HEK293T (cell line): ENCODE measurements around the gene FAM216A.

Experiments
- CTCF ChIA-PET: fragments of 350-600 bp; formaldehyde crosslinking; extraction: SDS; loops from one replicate; lab custom pipeline; 2021; ENCODE audit warnings: antibody characterized with exemption, inconsistent platforms; lab: Yijun Ruan, JAX
- POLR2A ChIA-PET: fragments of 350-600 bp; formaldehyde crosslinking; extraction: SDS; loops from one replicate; lab custom pipeline; 2020; ENCODE audit warnings: antibody characterized with exemption, inconsistent platforms; lab: Yijun Ruan, JAX
- DNase-seq: peaks from one replicate; pipeline ENCODE4 v3.0.0; 2012; ENCODE audit warnings: mixed read lengths; ENCODE audit errors: extremely low spot score
- ARNT ChIP-seq: fragments of 450-650 bp; IDR thresholded peaks from 2 replicates; pipeline ENCODE4 v1.6.1; 2017; ENCODE audit warnings: mild to moderate bottlenecking
- BHLHE40 ChIP-seq: fragments of 450-650 bp; IDR thresholded peaks from 2 replicates; pipeline ENCODE4 v1.6.1; 2016; ENCODE audit warnings: mild to moderate bottlenecking, moderate library complexity, borderline replicate concordance
- CTBP1 ChIP-seq: fragments of 450-650 bp; IDR thresholded peaks from 2 replicates; pipeline ENCODE4 v1.6.1; 2016; ENCODE audit warnings: borderline replicate concordance
- ELF4 ChIP-seq: fragments of 450-650 bp; IDR thresholded peaks from 2 replicates; pipeline ENCODE4 v1.6.1; 2017; ENCODE audit warnings: antibody characterized with exemption
- FOXA1 ChIP-seq: fragments of 450-650 bp; IDR thresholded peaks from 2 replicates; pipeline ENCODE4 v1.6.1; 2016; ENCODE audit warnings: mild to moderate bottlenecking
- FOXK2 ChIP-seq: fragments of 450-650 bp; IDR thresholded peaks from 2 replicates; pipeline ENCODE4 v1.6.1; 2016; ENCODE audit warnings: mild to moderate bottlenecking
- FOXM1 ChIP-seq: fragments of 450-650 bp; IDR thresholded peaks from 2 replicates; pipeline ENCODE4 v1.6.1; 2017; ENCODE audit warnings: mild to moderate bottlenecking, borderline replicate concordance
- HDGF ChIP-seq: fragments of 450-650 bp; IDR thresholded peaks from 2 replicates; pipeline ENCODE4 v1.6.1; 2017; ENCODE audit warnings: antibody characterized with exemption, borderline replicate concordance
- L3MBTL2 ChIP-seq: fragments of 450-650 bp; conservative IDR thresholded peaks from 2 replicates; pipeline ENCODE4 v1.6.1; 2016; ENCODE audit warnings: mild to moderate bottlenecking
- LEF1 ChIP-seq: fragments of 450-650 bp; IDR thresholded peaks from 2 replicates; pipeline ENCODE4 v1.6.1; 2017; ENCODE audit warnings: mild to moderate bottlenecking, borderline replicate concordance
- NFRKB ChIP-seq: fragments of 450-650 bp; IDR thresholded peaks from 2 replicates; pipeline ENCODE4 v1.6.1; 2016; ENCODE audit warnings: mild to moderate bottlenecking, moderate library complexity
- SP1 ChIP-seq: fragments of 450-650 bp; IDR thresholded peaks from 2 replicates; pipeline ENCODE4 v1.6.1; 2017
- SUZ12 ChIP-seq: fragments of 450-650 bp; IDR thresholded peaks from 2 replicates; pipeline ENCODE4 v1.6.1; 2016; ENCODE audit warnings: mild to moderate bottlenecking
- TARDBP ChIP-seq: fragments of 450-650 bp; IDR thresholded peaks from 2 replicates; pipeline ENCODE4 v1.6.1; 2016
- ZNF384 ChIP-seq: fragments of 450-650 bp; IDR thresholded peaks from 2 replicates; pipeline ENCODE4 v1.6.1; 2016
- TF ChIP-seq, protein P1 (sequence below): fragments of 450-650 bp; IDR thresholded peaks from 2 replicates; pipeline ENCODE4 v1.6.1; 2016

Gene FAM216A

DNA sequence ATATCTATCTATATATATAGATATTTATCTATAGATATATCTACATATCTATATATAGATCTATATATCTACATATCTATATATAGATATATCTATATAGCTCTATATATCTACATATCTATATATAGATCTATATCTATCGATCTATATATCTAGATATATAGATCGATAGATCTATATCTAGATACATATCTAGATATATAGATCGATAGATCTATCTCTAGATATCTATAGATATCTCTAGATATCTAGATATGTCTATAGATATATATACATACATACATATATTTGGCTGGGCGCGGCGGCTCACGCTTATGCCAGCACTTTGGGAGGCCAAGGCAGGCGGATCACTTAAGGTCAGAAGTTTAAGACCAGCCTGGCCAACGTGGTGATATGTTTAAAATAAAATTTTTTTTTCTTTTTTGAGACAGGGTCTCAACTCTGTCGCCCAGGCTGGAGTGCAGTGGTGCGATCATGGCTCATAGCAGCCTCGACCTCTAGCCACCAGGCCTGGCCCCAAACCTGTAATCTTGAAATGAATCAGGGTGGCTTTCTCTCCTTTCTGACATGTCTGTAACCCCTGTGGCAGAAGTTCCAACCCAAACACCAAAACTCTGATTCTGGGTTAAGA, 36.6 kb upstream of the FAM216A start:
- ChIA-PET CTCF (interaction anchor here (0.7 to 2.1 kb wide), 17 partner anchors 11 to 589 kb away, joined by 3 to 34 read pairs (median 5); partner anchors contain the start of gene ARPC3), POLR2A (interaction anchor here (0.7 to 2.0 kb wide), 6 partner anchors 11 to 61 kb away, joined by 3 to 12 read pairs (median 3); partner anchors contain the start of genes ANAPC7 and GPN3)
- TF ChIP-seq HDGF (no peak), ARNT (no peak), ZNF384 (no peak), FOXM1 (no peak), ELF4 (no peak), FOXA1 (no peak), SP1 (no peak), SUZ12 (no peak), BHLHE40 (no peak), L3MBTL2 (no peak), NFRKB (no peak)
- TF ChIP-seq, protein P1, sequence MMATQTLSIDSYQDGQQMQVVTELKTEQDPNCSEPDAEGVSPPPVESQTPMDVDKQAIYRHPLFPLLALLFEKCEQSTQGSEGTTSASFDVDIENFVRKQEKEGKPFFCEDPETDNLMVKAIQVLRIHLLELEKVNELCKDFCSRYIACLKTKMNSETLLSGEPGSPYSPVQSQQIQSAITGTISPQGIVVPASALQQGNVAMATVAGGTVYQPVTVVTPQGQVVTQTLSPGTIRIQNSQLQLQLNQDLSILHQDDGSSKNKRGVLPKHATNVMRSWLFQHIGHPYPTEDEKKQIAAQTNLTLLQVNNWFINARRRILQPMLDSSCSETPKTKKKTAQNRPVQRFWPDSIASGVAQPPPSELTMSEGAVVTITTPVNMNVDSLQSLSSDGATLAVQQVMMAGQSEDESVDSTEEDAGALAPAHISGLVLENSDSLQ: no peak
- no peak for DNase-seq

DNA sequence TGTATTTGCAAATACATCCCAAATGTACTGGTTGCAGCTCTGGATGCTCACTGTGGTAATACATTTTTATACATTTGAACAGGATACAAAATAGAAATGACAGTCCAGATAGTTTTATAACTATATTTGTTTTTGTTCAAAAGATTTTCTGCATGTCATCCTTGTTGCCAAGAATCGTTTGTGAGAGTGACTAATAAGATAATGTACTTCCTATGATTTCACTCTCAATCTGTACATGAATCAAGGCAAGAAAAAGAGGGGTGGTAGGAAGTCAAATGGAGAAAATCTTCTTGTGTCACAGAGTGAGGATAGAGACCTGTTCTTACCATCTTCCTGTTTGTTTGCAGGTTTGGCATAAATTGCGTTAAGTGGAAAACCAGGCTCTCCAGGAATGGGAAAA, 32.4 kb upstream of the FAM216A start:
- ChIA-PET CTCF (no interaction called here), POLR2A (no interaction called here)
- TF ChIP-seq FOXK2: no peak
- TF ChIP-seq ELF4: no peak
- TF ChIP-seq L3MBTL2: no peak
- TF ChIP-seq SP1: no peak
- TF ChIP-seq FOXA1: no peak
- no peak for TF ChIP-seq FOXM1
- no peak for TF ChIP-seq HDGF
- no peak for TF ChIP-seq NFRKB
- TF ChIP-seq TARDBP: no peak
- TF ChIP-seq ZNF384: no peak
- TF ChIP-seq ARNT: no peak
- no peak for TF ChIP-seq LEF1
- DNase-seq: no peak

DNA sequence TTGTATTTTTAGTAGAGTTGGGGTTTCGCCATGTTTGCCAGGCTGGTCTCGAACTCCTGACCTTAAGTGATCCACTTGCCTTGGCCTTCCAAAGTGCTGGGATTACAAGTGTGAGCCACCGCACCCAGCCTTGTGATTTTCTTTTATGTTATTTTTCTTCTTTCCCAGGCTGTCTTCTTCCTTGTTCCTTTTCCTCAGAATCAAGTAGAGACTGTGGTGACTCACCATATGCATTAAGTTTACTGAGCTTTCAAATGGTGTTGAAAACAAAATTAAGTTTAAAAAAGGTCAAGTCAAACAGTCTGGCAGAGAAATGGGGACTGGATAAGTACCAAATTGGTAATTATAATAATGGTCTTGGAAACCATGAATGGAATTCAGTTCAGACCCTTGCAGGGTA, 24.2 kb upstream of the FAM216A start:
- TF ChIP-seq ARNT (no peak), ZNF384 (no peak), SP1 (no peak), LEF1 (no peak), ELF4 (no peak), TARDBP (no peak), FOXK2 (no peak)
- ChIA-PET CTCF (no interaction called here), POLR2A (no interaction called here)
- no peak for DNase-seq

DNA sequence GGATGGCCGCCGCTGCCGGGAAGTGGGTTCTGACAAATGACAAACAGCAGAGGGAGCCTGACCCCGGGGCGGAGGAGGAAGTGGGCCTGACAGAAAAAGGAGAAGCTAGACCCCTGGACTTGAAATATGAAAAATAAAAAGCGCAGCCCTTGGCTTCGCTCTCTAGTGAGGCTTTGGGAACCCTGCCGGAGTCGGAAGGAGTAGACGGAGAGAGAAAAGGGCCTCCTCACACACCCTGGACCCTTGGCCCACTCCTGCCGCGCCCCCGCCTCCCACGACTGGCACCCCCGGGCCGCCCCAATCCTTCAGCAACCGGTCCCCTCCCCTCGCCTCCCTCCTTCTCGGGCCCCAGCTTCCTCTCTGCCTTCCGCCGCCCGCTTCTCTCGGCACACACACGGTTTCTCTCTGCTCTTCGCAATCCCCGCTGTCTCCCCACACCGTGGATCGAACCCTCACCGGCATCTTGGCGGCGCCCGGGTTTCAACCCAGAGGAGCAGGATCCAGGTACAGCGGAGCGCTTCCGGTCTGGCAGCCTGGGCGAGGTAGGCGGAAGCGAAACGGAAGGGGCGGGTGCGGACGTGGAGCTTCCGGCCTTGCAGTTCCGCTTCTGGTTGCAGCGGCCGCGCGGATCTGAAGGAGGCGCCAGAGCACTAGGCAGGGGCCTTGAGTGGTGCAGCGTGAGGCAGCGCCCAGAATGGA, 18.7 kb upstream of the FAM216A start, which contains the start of gene ARPC3:
TSS of gene ARPC3 (minus strand) at position 539 of the 699 bp plus-strand sequence. CDS start at position 462, 77 bp downstream.
- ChIA-PET CTCF (interaction anchor here (0.6 to 1.9 kb wide), 13 partner anchors 16 to 574 kb away, joined by 3 to 15 read pairs (median 5); partner anchors contain the start of genes FAM216A, GPN3 and TCTN1), POLR2A (interaction anchor here (0.6 to 2.3 kb wide), 16 partner anchors 9 to 377 kb away, joined by 3 to 49 read pairs (median 4); partner anchors contain the start of genes FAM216A, GPN3 and TCTN1)
- peak; percentile 93 for DNase-seq
- TF ChIP-seq HDGF (no peak), SP1 (no peak), FOXA1 (no peak), ELF4 (peak; percentile 93), BHLHE40 (no peak)
- TF ChIP-seq, protein P1: no peak; the same call in 1 of the 2 replicates

DNA sequence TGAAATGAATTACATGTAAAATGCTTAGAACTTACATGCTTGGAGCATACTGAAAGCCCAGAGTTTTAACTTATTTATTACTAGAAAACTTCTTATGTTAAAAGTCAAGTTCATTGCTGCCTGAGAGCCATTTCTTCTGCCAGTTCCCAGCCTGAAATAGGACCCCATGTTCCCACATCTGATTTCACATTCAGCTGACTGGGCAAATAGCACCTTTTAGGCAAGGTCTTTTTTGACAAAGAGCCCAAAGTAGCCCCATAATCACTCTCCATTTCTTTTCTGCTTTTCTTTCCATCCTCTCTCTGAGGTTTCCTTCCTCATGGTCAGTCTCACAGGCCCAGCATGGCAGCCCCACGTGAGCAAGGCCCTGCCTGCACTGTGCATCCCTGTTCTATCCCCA, 17.4 kb upstream of the FAM216A start:
- ChIA-PET POLR2A (interaction anchor here (1.8 kb wide), 1 partner anchor 8 kb away, joined by 8 read pairs; no protein-coding TSS in a partner anchor), CTCF (no interaction called here)
- DNase-seq: no peak
- TF ChIP-seq ELF4 (no peak), BHLHE40 (no peak), ARNT (no peak), ZNF384 (no peak), SP1 (no peak), TARDBP (no peak), L3MBTL2 (no peak), SUZ12 (no peak), HDGF (no peak), LEF1 (no peak), FOXM1 (no peak), FOXK2 (no peak), CTBP1 (no peak), NFRKB (no peak), FOXA1 (no peak)
- TF ChIP-seq, protein P1: no peak
